Stimulated activated CD8-positive, alpha-beta memory T cell treated with anti-CD3 and anti-CD28 coated beads, Interleukin-2, amount 100 ng/mL, for 1 hour (primary cell): Measurements from ENCODE around the gene NUP160.
"Not testable (repeated sequence)": the region's sequence is repeated elsewhere in the genome, so short reads cannot be mapped to it uniquely, and the experiment has no call there.

Source experiments
- DNase-seq, 2 donors: peaks; one replicate each; pipeline ENCODE4 v3.0.0-alpha.2; 2020; ENCODE audit warnings: low read depth in 2 of 2

Gene NUP160

DNA sequence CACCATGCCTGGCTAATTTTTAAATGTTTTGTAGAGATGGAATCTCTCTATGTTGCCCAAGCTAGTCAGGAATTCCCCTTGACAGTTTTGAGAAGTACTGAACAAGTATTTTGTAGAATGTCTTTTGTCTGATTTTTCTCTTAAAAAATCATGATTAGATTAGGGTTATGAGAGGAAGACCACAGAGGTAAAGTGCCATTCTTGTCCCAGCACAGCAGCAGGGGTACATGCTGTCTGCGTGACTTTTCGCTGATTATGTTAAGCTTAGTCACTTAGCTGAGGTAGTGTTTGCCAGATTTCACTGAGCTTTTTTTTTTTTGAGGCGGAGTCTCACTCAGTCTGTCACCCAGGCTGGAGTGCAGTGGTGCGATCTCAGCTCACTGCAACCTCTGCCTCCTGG is 13.6 kb upstream of the NUP160 start:
- no peak for DNase-seq

GRCh38 chr11:47860536-47860935 is 12.4 kb upstream of the NUP160 start:
- DNase-seq: no peak

GRCh38 chr11:47857892-47858543 is 9.9 kb upstream of the NUP160 start:
- no peak for DNase-seq

- no peak for DNase-seq
Observed at GRCh38 chr11:47857485-47857884, 9.3 kb upstream of the NUP160 start.

DNA sequence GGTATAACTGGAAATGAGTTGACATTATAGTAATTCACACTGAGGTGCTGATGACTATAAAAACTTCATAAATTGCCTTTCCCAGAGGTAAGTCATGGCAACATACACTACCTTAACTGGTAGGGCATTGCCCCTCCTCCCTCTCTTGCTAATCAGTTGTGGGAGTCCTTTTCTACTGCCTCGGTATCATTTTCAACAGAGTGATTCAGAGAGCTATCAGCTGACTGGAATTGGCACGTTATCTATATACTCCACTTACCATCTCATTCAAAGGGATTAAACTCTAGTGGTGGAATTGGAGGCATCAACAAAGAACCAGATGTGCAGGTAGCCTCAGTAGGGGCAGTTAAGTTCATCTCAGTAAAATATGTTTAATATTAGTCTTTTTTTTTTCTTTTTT is 8.0 kb upstream of the NUP160 start:
- no peak for DNase-seq

DNA sequence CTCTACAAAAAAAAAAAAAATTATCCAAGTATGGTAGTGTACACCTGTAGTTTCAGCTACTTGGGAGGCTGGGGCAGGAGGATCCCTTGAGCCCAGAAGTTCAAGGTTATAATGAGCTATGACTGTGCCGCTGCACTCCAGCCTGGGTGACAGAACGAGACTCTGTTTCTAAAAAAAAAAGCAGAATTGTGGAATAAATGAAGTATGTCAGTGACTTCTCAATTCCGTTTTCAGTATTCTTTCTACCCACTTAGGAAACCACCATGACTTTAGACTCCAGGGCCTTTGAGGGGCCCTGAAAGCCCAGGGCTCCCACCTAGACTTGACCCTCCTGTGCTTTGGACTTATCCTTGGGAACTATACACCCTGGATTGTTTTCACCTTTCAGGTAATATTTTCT is 6.5 kb upstream of the NUP160 start:
- DNase-seq: no peak

GRCh38 chr11:47852053-47852452 is 3.9 kb upstream of the NUP160 start:
- no peak for DNase-seq

DNA sequence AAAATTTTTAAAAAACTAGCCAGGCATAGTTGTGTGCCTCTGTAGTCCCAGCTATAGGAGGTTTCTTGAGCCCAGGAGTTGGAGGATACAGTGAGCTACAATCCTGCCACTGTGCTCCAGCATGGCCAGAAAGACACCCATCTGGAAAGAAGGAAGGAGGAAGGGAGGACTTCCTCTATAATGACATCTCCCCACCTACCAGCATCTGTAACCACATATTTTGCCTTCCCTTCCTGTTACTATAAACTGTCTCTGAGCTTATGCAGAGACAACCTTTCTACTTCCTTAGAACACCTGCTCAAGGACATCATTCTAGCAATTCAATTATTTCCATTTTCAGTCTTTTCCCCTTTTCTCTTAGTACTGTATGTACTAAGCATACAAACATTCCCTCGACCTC is 2.2 kb upstream of the NUP160 start:
- no peak for DNase-seq

DNA sequence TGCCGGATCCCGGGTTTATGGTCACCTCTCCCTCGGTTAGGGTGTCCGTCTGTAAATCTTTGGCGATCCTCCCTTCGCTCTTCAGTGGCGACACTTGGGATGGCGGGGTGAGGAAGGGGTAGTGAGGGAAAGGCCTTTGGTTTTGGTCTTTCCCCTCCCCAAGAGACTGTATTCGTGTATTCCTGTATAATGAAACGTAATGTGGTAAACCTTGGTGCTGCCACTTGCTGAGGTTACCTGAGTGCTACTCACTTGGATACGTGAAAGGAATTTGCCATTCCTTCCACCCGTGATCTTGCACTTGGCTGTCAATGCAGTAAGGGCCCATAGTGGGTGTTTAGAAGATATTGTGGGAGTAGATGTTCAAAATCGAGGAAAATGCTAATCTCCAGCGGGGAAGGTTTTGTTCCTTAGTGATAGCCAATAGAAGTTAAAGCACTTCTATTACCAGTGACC is 578 bp upstream of the NUP160 start:
- no peak for DNase-seq

DNA sequence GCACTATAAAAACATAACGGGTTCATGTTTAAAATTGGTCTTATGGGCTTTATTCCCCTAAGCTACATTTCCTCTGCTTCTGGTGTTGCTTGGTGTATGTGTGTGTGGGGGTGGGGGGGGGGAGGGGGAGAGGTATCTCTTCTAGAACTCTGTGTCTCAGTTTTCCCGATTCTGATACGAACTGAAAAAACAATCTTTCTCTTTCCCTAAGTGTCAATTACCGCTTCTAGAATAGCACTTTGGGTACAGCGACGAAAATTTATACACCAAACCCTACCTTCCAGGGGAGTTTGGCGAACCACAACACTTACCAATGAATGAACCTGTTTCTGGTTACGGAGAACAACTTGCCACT is 636 bp downstream of the NUP160 start:
- DNase-seq: no peak

GRCh38 chr11:47846998-47847397 is 1.2 kb downstream of the NUP160 start:
- no peak for DNase-seq

DNA sequence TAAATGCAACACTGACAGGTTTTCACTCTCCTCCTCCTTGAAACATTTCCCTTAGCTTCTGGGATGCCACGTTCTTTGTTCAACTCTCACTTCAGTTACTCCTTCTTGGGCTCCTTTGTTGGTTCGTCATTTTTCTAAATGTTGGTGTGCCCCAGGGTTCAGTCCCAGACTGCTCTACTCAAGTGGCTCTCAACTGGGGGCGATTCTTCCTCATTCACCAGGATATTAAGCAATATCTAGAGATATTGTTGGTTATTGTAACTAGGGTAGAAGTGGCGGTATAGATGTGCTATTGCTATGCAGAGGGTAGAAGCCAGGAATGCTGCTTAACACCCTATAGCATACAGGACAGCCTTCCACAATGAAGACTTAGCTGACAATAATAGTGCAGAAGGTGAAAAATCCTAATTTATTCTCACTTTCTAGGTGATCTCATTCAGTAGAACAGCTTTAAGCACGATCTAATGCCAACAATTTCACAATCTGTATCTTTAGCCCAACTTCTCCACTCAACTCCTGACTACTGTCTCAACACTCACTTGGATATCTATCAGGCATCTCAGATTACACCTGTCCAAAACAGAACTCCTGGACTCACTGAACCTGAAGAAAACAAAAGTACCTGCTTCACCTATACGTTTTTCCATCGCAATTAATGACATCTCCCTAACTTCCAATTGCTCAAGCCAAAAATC is 4.6 kb downstream of the NUP160 start:
- DNase-seq: no peak

GRCh38 chr11:47842749-47843148 is 5.4 kb downstream of the NUP160 start:
- DNase-seq: no peak

- DNase-seq: no peak
Observed at GRCh38 chr11:47837929-47838328, 10.2 kb downstream of the NUP160 start.

GRCh38 chr11:47837292-47837691 is 10.9 kb downstream of the NUP160 start:
- DNase-seq: no peak

DNA sequence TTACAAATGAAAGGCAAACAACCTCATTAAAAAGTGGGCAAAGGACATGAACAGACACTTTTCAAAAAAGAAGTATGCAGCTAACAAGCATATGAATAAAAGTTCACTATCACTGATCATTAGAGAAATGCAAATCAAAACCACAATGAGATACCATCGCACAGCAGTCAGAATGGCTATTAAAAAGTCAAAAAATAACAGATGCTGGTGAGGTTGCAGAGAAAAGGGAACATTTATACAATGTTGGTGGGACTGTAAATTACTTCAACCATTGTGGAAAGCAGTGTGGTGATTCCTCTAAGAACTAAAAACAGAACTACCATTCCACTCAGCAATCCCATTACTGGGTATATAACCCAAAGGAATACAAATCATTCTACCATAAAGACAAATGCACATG is 18.1 kb downstream of the NUP160 start:
- not testable (repeated sequence) for DNase-seq

GRCh38 chr11:47828284-47828683 is 19.9 kb downstream of the NUP160 start:
- no peak for DNase-seq

- DNase-seq: not testable (repeated sequence)
Observed at GRCh38 chr11:47822664-47823063, 25.5 kb downstream of the NUP160 start.

DNA sequence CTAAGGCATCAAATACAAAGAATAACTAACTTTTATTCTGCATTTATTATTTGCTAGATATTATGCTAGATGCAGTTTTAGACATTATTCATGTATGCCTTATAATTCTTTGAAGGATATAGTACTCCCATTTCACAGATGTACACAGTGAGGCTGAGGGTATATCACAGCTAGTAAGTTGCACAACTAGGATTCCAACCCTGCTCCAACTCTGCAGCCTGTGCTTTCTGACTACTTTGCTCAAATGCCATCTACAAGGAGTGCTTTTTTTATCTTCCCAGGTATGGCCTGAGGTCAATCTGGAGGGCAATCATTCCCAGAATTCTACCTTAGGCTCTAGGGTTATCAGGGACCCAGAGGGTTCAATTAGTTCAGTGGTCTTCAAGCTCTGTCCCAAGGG is 28.4 kb downstream of the NUP160 start:
- no peak for DNase-seq

DNA sequence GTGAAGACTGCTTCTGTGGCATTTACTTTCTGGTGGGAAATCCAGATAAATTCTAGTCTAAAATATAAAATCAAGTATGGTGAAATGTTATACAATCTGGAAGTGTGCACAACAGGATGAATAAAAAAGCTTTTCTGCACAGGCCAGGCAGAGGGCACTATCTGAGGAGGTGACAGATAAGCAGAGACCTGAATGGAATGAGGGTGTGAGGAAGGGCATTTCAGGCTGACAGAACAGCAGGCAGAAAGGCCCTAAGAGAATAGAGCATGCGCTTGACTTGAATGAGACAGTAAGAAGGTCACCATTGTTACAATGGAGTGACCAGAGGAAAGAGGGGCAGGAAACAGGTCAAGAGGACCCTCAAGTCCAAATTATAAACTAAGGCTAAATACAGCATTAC is 47.4 kb downstream of the NUP160 start:
- no peak for DNase-seq

GRCh38 chr11:47797633-47798032 is 50.5 kb downstream of the NUP160 start:
- no peak for DNase-seq

- DNase-seq: no peak
Observed at GRCh38 chr11:47791774-47792430, 56.2 kb downstream of the NUP160 start.

GRCh38 chr11:47790017-47790416 is 58.1 kb downstream of the NUP160 start:
- not testable (repeated sequence) for DNase-seq
